Peyer's patch (tissue), 4 donors: Measurements from ENCODE around the gene BBLN.

Experiments used
- POLR2A ChIP-seq, 2 donors: fragments of 450-650 bp; IDR thresholded peaks; one replicate each; pipeline ENCODE4 v1.5.1; 2017; ENCODE audit warnings: antibody characterized with exemption in 2 of 2, mild to moderate bottlenecking in 2 of 2, moderate library complexity in 2 of 2
- TF ChIP-seq, protein P1 (sequence below), 6 experiments: fragments of 450-650 bp in 4 of 6; fragments of 200-600 bp in 2 of 6; sonication (generic) in 1 of 6; IDR thresholded peaks; one replicate each; pipeline ENCODE4 v1.5.1; 2017 to 2019; ENCODE audit warnings: antibody characterized with exemption in 6 of 6, mild to moderate bottlenecking in 3 of 6, moderate library complexity in 1 of 6

DNA sequence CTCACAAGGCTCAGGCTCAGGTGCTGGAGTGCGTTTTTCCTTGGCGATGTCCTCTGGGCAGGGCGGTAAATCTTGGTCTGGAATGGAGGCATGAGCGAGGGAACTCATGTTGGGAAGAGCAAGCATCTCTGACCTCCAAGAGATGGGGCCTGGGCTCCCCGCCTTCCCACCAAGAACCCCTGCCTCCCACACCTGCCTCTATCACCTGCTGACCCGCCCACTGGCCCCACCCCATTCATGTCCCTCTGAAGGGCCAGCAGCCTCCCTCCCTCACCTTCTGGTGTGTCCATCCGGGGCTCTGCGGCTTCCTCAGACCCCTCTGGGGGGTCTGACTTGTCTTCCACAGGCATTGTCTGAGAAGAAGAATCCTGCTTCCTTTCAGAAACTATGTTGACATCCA lies 20.4 kb downstream of the BBLN start:
- TF ChIP-seq, protein P1, sequence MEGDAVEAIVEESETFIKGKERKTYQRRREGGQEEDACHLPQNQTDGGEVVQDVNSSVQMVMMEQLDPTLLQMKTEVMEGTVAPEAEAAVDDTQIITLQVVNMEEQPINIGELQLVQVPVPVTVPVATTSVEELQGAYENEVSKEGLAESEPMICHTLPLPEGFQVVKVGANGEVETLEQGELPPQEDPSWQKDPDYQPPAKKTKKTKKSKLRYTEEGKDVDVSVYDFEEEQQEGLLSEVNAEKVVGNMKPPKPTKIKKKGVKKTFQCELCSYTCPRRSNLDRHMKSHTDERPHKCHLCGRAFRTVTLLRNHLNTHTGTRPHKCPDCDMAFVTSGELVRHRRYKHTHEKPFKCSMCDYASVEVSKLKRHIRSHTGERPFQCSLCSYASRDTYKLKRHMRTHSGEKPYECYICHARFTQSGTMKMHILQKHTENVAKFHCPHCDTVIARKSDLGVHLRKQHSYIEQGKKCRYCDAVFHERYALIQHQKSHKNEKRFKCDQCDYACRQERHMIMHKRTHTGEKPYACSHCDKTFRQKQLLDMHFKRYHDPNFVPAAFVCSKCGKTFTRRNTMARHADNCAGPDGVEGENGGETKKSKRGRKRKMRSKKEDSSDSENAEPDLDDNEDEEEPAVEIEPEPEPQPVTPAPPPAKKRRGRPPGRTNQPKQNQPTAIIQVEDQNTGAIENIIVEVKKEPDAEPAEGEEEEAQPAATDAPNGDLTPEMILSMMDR (IDR thresholded peaks at IDR 0.05) = no peak
- no peak for TF ChIP-seq POLR2A (IDR thresholded peaks at IDR 0.05)
